Prostate gland (tissue), 2 donors: ENCODE data around the gene UBR7.
"Not testable (repeated sequence)": the region's sequence is repeated elsewhere in the genome, so short reads cannot be mapped to it uniquely, and the experiment has no call there.

Experiments used
- CTCF ChIP-seq, 4 experiments: fragments of 200-600 bp in 2 of 4; fragments of 450-650 bp in 2 of 4; sonication (generic) in 2 of 4; IDR thresholded peaks; 1 replicate in 3 of 4; 2 replicates in 1 of 4; pipeline ENCODE4 v1.5.1; 2016 to 2019; ENCODE audit warnings: antibody characterized with exemption in 4 of 4, mild to moderate bottlenecking in 2 of 4, moderate library complexity in 2 of 4
- POLR2A ChIP-seq: fragments of 450-650 bp; IDR thresholded peaks from one replicate; pipeline ENCODE4 v1.6.1; 2016; ENCODE audit warnings: antibody characterized with exemption, mild to moderate bottlenecking

- TF ChIP-seq CTCF (IDR thresholded peaks at IDR 0.05); POLR2A: not testable (repeated sequence)
These were observed 26.0 kb downstream of the UBR7 start for GRCh38 chr14:93233078-93233477.
